HG03139 (cell line): ENCODE measurements around the gene LDLR.
"Not testable (repeated sequence)": the region's sequence is repeated elsewhere in the genome, so short reads cannot be mapped to it uniquely, and the experiment has no call there.

ENCODE experiments used
- ATAC-seq: cut with Tn5 transposase; IDR thresholded peaks from one replicate; pipeline ENCODE4 v1.9.1; 2021; ENCODE audit not compliant: unreplicated experiment

The LDLR gene

GRCh38 chr19:11070123-11070522, 19.1 kb upstream of the LDLR start:
- ATAC-seq: no peak

- no peak for ATAC-seq
Measured at GRCh38 chr19:11073568-11073967, 15.7 kb upstream of the LDLR start.

GRCh38 chr19:11076792-11077191, 12.5 kb upstream of the LDLR start:
- not testable (repeated sequence) for ATAC-seq

- ATAC-seq: no peak
Measured at GRCh38 chr19:11078893-11079292, 10.4 kb upstream of the LDLR start.

GRCh38 chr19:11079999-11080398, 9.3 kb upstream of the LDLR start:
- ATAC-seq: no peak

GRCh38 chr19:11087870-11088505, 1.3 kb upstream of the LDLR start:
- ATAC-seq: no peak

GRCh38 chr19:11088506-11089253, 583 bp upstream of the LDLR start:
- no peak for ATAC-seq

GRCh38 chr19:11090014-11090263, 676 bp downstream of the LDLR start:
- ATAC-seq: peak; percentile 2

- ATAC-seq: peak; percentile 72
Measured at GRCh38 chr19:11090264-11090996, 1.2 kb downstream of the LDLR start.

- ATAC-seq: no peak
Measured at GRCh38 chr19:11090997-11091702, 1.9 kb downstream of the LDLR start.

GRCh38 chr19:11091703-11092153, 2.5 kb downstream of the LDLR start:
- no peak for ATAC-seq

GRCh38 chr19:11092181-11092538, 2.9 kb downstream of the LDLR start:
- ATAC-seq: no peak

- ATAC-seq: no peak
Measured at GRCh38 chr19:11093689-11094238, 4.5 kb downstream of the LDLR start.

- no peak for ATAC-seq
Measured at GRCh38 chr19:11094520-11094894, 5.2 kb downstream of the LDLR start.

GRCh38 chr19:11096210-11096841, 7.1 kb downstream of the LDLR start:
- peak; percentile 43 for ATAC-seq

GRCh38 chr19:11097367-11097766, 8.1 kb downstream of the LDLR start:
- not testable (repeated sequence) for ATAC-seq

- no peak for ATAC-seq
Measured at GRCh38 chr19:11098327-11098726, 9.1 kb downstream of the LDLR start.

- no peak for ATAC-seq
Measured at GRCh38 chr19:11098861-11099260, 9.6 kb downstream of the LDLR start.

- ATAC-seq: no peak
Measured at GRCh38 chr19:11100049-11100448, 10.8 kb downstream of the LDLR start.

GRCh38 chr19:11101057-11101456, 11.8 kb downstream of the LDLR start:
- no peak for ATAC-seq

- ATAC-seq: no peak
Measured at GRCh38 chr19:11102944-11103343, 13.7 kb downstream of the LDLR start.
